GM23338 (cell line): Measurements from ENCODE around the gene CIB4. TPM values are rescaled to one million over a fixed set of nuclear protein-coding genes. Genes with fewer than 3 reads are reported as not detected.

Experiments used
- ATAC-seq: fragments of 200-7000 bp; cut with Tn5 transposase; 3 replicates; pipeline ENCODE4 v1.9.1; 2020
- DNase-seq: peaks from one replicate; pipeline ENCODE4 v3.0.0-alpha.2; 2015; ENCODE audit warnings: low spot score
- H2AFZ ChIP-seq: fragments of 200-600 bp; sonication (generic); 2 replicates; pipeline ENCODE4 v1.8.0; 2016; ENCODE audit warnings: antibody characterized with exemption, mild to moderate bottlenecking, moderate library complexity
- H3F3A ChIP-seq: fragments of 200-600 bp; sonication (generic); replicated peaks from 2 replicates; pipeline ENCODE4 v1.8.0; 2017; ENCODE audit warnings: antibody characterized with exemption, mixed run types, low read depth
- H3K27ac ChIP-seq: fragments of 200-600 bp; sonication (generic); 2 replicates; pipeline ENCODE4 v1.6.1; 2016; ENCODE audit warnings: low read depth
- H3K27me3 ChIP-seq: fragments of 200-600 bp; sonication (generic); 2 replicates; pipeline ENCODE4 v1.8.0; 2016; ENCODE audit warnings: mild to moderate bottlenecking, mixed run types, moderate library complexity; ENCODE audit not compliant: insufficient read depth
- H3K36me3 ChIP-seq: fragments of 200-600 bp; sonication (generic); 2 replicates; pipeline ENCODE4 v1.8.0; 2016; ENCODE audit warnings: mild to moderate bottlenecking; ENCODE audit not compliant: insufficient read depth
- H3K4me1 ChIP-seq: fragments of 200-600 bp; sonication (generic); 2 replicates; pipeline ENCODE4 v1.8.0; 2016; ENCODE audit warnings: mild to moderate bottlenecking, moderate library complexity; ENCODE audit not compliant: insufficient read depth
- H3K4me2 ChIP-seq: fragments of 200-600 bp; sonication (generic); 2 replicates; pipeline ENCODE4 v1.7.1; 2017; ENCODE audit warnings: mixed run types
- H3K4me3 ChIP-seq: fragments of 200-600 bp; sonication (generic); 2 replicates; pipeline ENCODE4 v1.6.1; 2016; ENCODE audit warnings: mixed run types
- H3K79me2 ChIP-seq: fragments of 200-600 bp; sonication (generic); replicated peaks from 2 replicates; pipeline ENCODE4 v1.8.0; 2017; ENCODE audit warnings: mild to moderate bottlenecking; ENCODE audit not compliant: insufficient read depth
- H3K9me2 ChIP-seq: fragments of 200-600 bp; sonication (generic); 2 replicates; pipeline ENCODE4 v1.8.0; 2017; ENCODE audit not compliant: insufficient read depth
- H4K20me1 ChIP-seq: fragments of 200-600 bp; sonication (generic); replicated peaks from 2 replicates; pipeline ENCODE4 v1.8.0; 2017; ENCODE audit warnings: mild to moderate bottlenecking; ENCODE audit not compliant: insufficient read depth
- H3K27ac Mint-ChIP-seq: 2 replicates; pipeline ENCODE4 v1.8.0; 2020; ENCODE audit warnings: inconsistent platforms, mild to moderate bottlenecking, moderate library complexity, mixed read lengths
- H3K27me3 Mint-ChIP-seq: 3 replicates; pipeline ENCODE4 v1.8.0; 2022; ENCODE audit warnings: low read depth, mild to moderate bottlenecking, moderate library complexity, mixed read lengths, inconsistent platforms; ENCODE audit not compliant: insufficient read depth, poor library complexity
- H3K36me3 Mint-ChIP-seq: 3 replicates; pipeline ENCODE4 v1.8.0; 2021; ENCODE audit warnings: low read depth, mild to moderate bottlenecking, inconsistent platforms, moderate library complexity, mixed read lengths
- H3K4me1 Mint-ChIP-seq: 3 replicates; pipeline ENCODE4 v1.8.0; 2020; ENCODE audit warnings: mild to moderate bottlenecking, inconsistent platforms, mixed read lengths
- H3K4me3 Mint-ChIP-seq: 3 replicates; pipeline ENCODE4 v1.8.0; 2021; ENCODE audit warnings: moderate library complexity, mild to moderate bottlenecking, inconsistent platforms, mixed read lengths
- H3K9me3 Mint-ChIP-seq: 3 replicates; pipeline ENCODE4 v1.8.0; 2020; ENCODE audit warnings: moderate library complexity, mild to moderate bottlenecking, inconsistent platforms, mixed read lengths
- CREB1 ChIP-seq: fragments of 250-450 bp; sonication (Bioruptor Pico); IDR thresholded peaks from 2 replicates; pipeline ENCODE4 v1.5.0; 2020; ENCODE audit warnings: low read depth, mild to moderate bottlenecking, moderate library complexity
- EZH2 ChIP-seq: fragments of 200-600 bp; sonication (generic); IDR thresholded peaks from one replicate; pipeline ENCODE4 v1.8.0; 2017; ENCODE audit warnings: antibody characterized with exemption, mild to moderate bottlenecking, low read depth; ENCODE audit not compliant: unreplicated experiment
- EZH2phosphoT487 ChIP-seq: fragments of 200-600 bp; sonication (generic); IDR thresholded peaks from one replicate; pipeline ENCODE4 v1.8.1; 2018; ENCODE audit warnings: antibody characterized with exemption; ENCODE audit not compliant: unreplicated experiment
- JUNB ChIP-seq: IDR thresholded peaks from one replicate; pipeline ENCODE4 v1.6.1; 2016; ENCODE audit warnings: antibody characterized with exemption; ENCODE audit not compliant: unreplicated experiment
- NANOG ChIP-seq: IDR thresholded peaks from 2 replicates; pipeline ENCODE4 v1.6.1; 2016; ENCODE audit warnings: antibody characterized with exemption, borderline replicate concordance
- REST ChIP-seq: IDR thresholded peaks from one replicate; pipeline ENCODE4 v1.6.1; 2018; ENCODE audit warnings: antibody characterized with exemption; ENCODE audit not compliant: unreplicated experiment
- ZNF114 ChIP-seq: fragments of 250-450 bp; sonication (Bioruptor Pico); IDR thresholded peaks from 2 replicates; pipeline ENCODE4 v1.5.0; 2020; ENCODE audit warnings: mild to moderate bottlenecking, moderate library complexity
- polyA plus RNA-seq: library from polyadenylated mRNA; unstranded; fragments of >200 nt; fragmentation: Nextera tagmentation; extraction: Ambion mirVana; gene quantifications from 2 replicates; pipeline ENCODE4 v1.2.1, GENCODE V29; 2016
- total RNA-seq: library from RNA; depleted of rRNA; stranded (reverse); fragments of >200 nt; shearing (Covaris generic); gene quantifications from 2 replicates; pipeline ENCODE4 v1.2.3, GENCODE V29; 2014
- TF ChIP-seq, protein P1 (sequence below): IDR thresholded peaks from 2 replicates; pipeline ENCODE4 v1.6.1; 2016; ENCODE audit warnings: antibody characterized with exemption
- TF ChIP-seq, protein P2 (sequence below): fragments of 250-450 bp; sonication (Bioruptor Pico); IDR thresholded peaks from 2 replicates; pipeline ENCODE4 v1.5.0; 2020; ENCODE audit warnings: mild to moderate bottlenecking, moderate library complexity

Gene CIB4
- total and polyA plus RNA-seq, 2 experiments from 2014 or later: not detected

DNA sequence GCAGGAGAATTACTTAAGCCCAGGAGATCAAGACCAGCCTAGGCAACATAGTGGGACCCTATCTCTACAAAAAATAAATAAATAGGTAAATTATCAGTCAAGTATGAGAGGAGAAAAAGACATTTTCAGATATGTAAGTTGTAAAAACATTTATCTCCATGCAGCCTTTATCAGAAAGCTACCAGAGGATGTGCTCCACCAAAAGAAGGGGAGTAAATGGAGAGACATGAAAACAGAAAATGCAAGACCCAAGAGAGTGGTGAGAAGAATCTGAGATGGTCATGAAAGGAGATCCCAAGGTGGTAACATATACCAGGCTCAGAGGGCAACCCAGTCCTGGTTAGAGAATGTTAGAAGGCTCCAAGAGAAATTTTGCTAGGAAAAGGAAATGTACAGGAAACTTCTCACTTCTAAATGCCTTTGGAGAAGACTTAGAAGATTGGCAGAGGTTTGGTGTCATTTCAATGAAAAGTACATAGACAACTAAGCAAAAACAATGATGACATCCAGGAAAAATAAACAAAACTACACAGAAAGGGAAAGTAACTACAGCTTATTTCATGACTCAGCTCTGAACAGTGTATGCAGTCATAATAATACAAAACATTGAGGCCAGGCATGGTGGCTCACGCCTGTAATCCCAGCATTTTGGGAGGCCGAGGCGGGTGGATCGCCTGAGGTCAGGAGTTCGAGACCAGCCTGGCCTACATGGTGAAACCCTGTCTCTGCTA, 19.5 kb downstream of the CIB4 start (continued):
- TF ChIP-seq REST: no peak
- no peak for TF ChIP-seq EZH2phosphoT487

- Histone ChIP-seq H3K27me3 (no peaks in the 10 kb centered on the region), H3K36me3 (no peaks in the 10 kb centered on the region), H3K4me1 (no peaks in the 10 kb centered on the region), H3K4me3 (no peak overlapping the region), H3K9me2 (no peaks in the 10 kb centered on the region), H3F3A (no peaks in the 10 kb centered on the region), H3K79me2 (no peaks in the 10 kb centered on the region), H2AFZ (no peak overlapping the region), H4K20me1 (no peaks in the 10 kb centered on the region), H3K27ac (no peak overlapping the region), H3K4me2 (no peak overlapping the region)
- no peaks in the 10 kb centered on the region for H3K36me3 Mint-ChIP-seq
- no peaks in the 10 kb centered on the region; the same call in 2 of the 3 replicates for H3K9me3 Mint-ChIP-seq
- no peak overlapping the region for H3K27ac Mint-ChIP-seq
- TF ChIP-seq EZH2: no peak
- no peak for TF ChIP-seq ZNF114
- TF ChIP-seq EZH2phosphoT487: no peak
- TF ChIP-seq REST: no peak
- no peak for TF ChIP-seq CREB1 (CRISPR knock-in tag)
- TF ChIP-seq, protein P1, sequence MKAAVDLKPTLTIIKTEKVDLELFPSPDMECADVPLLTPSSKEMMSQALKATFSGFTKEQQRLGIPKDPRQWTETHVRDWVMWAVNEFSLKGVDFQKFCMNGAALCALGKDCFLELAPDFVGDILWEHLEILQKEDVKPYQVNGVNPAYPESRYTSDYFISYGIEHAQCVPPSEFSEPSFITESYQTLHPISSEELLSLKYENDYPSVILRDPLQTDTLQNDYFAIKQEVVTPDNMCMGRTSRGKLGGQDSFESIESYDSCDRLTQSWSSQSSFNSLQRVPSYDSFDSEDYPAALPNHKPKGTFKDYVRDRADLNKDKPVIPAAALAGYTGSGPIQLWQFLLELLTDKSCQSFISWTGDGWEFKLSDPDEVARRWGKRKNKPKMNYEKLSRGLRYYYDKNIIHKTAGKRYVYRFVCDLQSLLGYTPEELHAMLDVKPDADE: no peak
- TF ChIP-seq JUNB: no peak
- TF ChIP-seq, protein P2, sequence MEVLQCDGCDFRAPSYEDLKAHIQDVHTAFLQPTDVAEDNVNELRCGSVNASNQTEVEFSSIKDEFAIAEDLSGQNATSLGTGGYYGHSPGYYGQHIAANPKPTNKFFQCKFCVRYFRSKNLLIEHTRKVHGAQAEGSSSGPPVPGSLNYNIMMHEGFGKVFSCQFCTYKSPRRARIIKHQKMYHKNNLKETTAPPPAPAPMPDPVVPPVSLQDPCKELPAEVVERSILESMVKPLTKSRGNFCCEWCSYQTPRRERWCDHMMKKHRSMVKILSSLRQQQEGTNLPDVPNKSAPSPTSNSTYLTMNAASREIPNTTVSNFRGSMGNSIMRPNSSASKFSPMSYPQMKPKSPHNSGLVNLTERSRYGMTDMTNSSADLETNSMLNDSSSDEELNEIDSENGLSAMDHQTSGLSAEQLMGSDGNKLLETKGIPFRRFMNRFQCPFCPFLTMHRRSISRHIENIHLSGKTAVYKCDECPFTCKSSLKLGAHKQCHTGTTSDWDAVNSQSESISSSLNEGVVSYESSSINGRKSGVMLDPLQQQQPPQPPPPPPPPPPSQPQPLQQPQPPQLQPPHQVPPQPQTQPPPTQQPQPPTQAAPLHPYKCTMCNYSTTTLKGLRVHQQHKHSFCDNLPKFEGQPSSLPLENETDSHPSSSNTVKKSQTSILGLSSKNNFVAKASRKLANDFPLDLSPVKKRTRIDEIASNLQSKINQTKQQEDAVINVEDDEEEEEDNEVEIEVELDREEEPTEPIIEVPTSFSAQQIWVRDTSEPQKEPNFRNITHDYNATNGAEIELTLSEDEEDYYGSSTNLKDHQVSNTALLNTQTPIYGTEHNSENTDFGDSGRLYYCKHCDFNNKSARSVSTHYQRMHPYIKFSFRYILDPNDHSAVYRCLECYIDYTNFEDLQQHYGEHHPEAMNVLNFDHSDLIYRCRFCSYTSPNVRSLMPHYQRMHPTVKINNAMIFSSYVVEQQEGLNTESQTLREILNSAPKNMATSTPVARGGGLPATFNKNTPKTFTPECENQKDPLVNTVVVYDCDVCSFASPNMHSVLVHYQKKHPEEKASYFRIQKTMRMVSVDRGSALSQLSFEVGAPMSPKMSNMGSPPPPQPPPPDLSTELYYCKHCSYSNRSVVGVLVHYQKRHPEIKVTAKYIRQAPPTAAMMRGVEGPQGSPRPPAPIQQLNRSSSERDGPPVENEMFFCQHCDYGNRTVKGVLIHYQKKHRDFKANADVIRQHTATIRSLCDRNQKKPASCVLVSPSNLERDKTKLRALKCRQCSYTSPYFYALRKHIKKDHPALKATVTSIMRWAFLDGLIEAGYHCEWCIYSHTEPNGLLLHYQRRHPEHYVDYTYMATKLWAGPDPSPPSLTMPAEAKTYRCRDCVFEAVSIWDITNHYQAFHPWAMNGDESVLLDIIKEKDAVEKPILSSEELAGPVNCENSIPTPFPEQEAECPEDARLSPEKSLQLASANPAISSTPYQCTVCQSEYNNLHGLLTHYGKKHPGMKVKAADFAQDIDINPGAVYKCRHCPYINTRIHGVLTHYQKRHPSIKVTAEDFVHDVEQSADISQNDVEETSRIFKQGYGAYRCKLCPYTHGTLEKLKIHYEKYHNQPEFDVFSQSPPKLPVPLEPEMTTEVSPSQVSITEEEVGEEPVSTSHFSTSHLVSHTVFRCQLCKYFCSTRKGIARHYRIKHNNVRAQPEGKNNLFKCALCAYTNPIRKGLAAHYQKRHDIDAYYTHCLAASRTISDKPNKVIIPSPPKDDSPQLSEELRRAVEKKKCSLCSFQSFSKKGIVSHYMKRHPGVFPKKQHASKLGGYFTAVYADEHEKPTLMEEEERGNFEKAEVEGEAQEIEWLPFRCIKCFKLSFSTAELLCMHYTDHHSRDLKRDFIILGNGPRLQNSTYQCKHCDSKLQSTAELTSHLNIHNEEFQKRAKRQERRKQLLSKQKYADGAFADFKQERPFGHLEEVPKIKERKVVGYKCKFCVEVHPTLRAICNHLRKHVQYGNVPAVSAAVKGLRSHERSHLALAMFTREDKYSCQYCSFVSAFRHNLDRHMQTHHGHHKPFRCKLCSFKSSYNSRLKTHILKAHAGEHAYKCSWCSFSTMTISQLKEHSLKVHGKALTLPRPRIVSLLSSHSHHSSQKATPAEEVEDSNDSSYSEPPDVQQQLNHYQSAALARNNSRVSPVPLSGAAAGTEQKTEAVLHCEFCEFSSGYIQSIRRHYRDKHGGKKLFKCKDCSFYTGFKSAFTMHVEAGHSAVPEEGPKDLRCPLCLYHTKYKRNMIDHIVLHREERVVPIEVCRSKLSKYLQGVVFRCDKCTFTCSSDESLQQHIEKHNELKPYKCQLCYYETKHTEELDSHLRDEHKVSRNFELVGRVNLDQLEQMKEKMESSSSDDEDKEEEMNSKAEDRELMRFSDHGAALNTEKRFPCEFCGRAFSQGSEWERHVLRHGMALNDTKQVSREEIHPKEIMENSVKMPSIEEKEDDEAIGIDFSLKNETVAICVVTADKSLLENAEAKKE (CRISPR knock-in tag): no peak
- no peak for TF ChIP-seq NANOG
- ATAC-seq (no peak; the same call in 2 of the 3 replicates), DNase-seq (no peak)
- peaks cover 18% of the 10 kb centered on the region for H3K27me3 Mint-ChIP-seq
- H3K4me3 Mint-ChIP-seq: no peak overlapping the region
- peaks cover 22% of the 10 kb centered on the region for H3K4me1 Mint-ChIP-seq
Observed at GRCh38 chr2:26620031-26620605, 21.0 kb downstream of the CIB4 start.
